Measurements from ENCODE around the gene TACR2.
"Not testable (repeated sequence)": the region's sequence is repeated elsewhere in the genome, so short reads cannot be mapped to it uniquely, and the experiment has no call there.

Gene TACR2

DNA sequence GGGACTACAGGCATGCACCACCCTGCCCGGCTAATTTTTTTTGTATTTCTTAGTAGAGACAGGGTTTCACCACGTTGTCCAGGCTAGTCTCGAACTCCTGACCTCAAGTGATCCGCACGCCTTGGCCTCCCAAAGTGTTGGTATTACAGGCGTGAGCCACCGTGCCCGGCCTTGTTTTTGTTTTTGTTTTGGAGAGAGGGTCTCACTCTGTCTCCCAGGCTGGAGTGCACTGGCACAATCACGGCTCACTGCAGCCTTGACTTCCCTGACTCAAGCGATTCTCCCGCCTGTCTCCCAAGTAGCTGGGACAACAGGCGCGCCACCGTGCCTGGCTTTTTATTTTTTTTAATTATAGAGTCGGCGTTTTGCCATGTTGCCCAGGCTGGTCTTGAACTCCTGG, 33.7 kb upstream of the TACR2 start:
- not testable (repeated sequence) for FAIRE-seq

DNA sequence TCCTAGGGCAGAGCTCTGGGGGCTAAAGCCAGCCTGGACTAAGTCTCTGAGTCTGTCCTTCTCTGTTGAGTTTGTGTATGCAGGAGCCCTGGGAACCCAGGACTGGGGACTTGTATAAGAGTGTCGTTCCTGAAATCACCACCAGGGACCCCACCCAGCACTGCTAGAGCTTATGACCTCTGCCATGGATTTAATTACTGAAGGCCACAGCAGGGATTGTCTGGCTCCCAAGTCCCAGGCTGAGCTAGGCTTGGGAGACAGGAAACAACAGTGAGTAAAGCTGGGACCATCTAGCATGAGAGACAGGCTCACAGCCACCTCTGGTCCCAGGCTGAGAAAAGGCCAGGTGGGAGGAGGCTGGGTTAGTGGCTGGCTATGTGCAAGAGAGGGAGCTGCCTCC, 33.1 kb upstream of the TACR2 start:
- FAIRE-seq = no peak

DNA sequence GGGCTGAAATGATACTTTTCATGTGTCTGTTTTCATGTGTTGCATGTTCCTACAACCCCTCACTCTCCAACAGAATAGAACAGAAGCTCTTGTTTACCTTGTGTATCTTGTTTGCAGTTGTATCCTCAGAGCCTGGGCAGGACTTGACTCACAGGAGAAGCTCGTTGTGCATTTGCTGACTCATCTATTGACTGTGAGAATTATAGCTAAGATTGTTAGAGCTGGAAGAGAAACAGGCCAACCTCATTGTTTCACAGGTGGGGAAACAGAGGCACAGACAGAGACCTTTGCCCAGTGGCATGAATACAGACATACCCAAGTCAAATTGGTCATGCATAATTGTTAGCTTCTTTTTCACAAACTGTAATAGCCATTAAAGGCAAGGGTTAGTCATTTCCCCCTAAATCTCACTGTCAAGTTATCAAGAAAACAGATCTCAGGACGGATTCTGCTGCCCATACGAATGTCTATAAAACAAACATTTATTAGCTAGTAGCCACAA, 30.0 kb upstream of the TACR2 start:
- no peak for FAIRE-seq

DNA sequence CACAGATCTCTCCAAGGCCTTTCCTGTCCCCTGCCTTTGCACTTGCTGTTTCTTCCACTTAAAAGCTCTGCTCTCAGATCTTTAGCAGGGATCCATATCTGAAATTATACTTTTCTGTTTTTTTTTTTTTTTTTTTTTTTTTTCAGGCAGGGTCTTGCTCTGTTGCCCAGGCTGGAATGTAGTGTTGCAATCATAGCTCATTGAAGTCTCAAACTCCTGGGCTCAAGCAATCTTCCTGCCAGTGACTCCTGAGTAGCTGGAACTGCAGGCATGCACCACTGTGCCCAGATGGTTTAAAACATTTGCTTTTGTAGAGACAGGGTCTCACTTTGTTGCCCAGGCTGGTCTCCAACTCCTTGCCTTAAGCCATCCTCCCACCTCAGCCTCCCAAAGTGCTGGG, 29.5 kb upstream of the TACR2 start:
- no peak for FAIRE-seq

DNA sequence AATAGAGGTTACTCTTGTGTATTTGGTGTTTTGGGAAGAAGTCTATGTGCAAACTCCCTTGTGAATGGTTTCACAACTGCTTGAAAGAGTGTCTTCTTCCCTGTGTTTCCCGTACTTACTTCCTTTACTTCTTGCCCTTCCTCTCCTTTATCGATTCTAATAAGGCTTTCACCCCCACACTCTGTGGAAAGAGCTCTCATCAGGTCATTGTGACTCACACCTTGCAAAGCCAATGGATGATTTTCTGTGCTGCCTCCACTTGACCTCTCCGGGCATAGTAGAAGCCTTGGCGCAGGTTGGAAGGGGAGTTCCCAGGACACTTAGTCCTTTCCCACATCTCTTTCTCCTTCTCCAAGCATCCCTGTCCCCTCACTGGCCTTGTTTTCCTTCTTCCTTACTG, 28.3 kb upstream of the TACR2 start:
- no peak for FAIRE-seq

- FAIRE-seq = no peak
Observed at GRCh38 chr10:69443354-69443753, 26.6 kb upstream of the TACR2 start.

- no peak for FAIRE-seq
Observed at GRCh38 chr10:69439813-69440506, 23.2 kb upstream of the TACR2 start.

DNA sequence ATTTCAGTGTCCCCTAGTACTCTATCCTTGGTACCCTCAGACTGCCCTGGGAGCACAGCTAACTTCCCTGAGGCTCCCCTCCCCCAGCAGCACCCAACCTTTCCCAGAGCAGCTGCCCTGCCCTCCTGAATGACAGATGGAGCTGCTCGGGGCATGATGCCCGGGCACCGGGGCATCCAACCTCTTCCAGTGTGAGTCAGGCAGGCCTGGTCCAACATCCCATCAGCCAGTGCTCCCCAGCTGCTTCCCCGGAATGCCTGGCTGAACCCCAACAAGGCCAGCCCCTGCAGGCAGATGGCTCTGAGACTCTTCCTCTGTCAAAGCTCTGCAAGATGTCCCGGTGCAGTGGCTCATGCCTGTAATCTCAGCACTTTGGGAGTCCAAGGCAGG, 22.6 kb upstream of the TACR2 start:
- no peak for FAIRE-seq

- peak; percentile 64 for FAIRE-seq
Observed at GRCh38 chr10:69438536-69439349, 22.0 kb upstream of the TACR2 start.

DNA sequence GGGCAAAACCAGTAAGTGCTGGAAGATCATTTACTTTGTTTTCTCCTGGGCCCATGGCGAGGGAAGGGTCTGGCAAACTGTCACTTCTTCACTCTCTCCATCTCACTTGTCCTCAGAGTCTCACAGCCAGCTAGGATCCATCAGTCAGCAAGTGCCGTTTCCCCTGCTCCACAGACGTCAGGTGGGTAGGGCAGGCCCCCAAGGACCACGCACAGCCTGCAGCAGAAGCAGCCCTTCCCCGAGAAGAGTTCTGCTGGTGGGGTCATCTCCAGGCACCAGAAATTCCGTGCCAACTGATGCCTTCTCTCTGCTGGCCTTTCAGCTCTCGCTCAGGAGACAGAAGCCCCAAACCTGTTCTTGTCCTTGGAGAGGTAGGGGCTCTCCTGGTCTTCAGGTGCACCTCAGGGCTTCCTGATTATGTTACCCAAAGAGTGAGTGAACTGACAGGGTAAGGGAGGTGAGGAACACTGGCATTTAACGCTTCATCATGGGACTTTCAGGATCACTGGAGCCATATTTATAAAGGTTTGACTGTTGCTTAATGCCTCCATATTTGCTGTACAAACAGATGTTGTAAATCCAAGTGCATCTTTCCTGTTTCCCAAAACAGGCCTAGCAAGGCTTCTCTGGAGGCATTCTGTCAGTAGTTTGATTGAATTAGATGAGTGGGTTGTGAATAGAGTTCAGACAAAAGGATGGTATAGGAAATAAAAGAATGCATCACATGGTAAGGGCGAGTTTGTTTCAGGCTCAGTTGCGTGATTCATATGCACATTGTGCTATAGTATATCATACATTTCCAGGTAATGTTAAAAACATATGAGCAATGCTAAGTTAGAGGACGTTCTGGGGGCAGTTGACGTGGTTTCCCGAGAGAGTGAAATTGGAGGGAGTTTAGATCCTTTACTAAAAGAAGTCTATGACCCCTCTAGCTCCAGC, 20.9 kb upstream of the TACR2 start:
- no peak for FAIRE-seq

GRCh38 chr10:69435966-69436520, 19.3 kb upstream of the TACR2 start:
- no peak for FAIRE-seq

- FAIRE-seq = no peak
Observed at GRCh38 chr10:69434926-69435325, 18.2 kb upstream of the TACR2 start.

DNA sequence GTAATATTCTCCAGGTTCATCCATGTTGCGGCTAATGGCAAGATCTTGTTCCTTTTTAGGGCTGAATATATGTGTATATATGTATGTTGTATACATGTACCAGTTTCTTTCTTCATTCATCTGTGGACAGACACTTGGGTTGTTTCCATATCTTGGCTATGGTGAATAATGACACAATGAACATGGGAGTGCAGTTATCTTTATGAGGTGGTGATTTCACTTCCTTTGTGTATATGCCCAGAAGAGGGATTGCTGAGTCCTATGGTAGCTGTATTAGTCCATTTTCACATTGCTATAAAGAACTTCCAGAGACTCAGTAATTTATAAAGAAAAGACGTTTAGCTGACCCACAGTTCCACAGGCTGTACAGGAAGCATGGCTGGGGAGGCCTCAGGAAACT, 17.5 kb upstream of the TACR2 start:
- no peak for FAIRE-seq

DNA sequence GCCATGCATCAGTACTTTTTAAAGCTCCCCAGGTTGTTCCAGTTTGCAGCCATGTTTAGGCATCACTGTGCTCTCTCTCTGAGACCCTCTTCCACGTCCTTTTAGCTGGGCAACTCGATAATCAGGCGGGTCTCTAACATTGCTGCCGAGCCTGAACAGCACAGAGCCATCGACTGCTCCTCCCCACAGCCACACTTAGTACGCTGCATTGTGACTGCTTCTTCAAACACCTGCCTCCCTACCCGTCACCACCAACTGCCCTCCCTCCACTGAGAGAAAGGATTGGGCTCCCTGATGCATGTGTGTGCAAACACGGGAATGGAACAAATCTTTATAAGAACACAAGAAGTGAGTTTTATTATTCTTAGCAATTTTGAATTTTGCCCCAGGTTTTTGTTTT, 11.4 kb upstream of the TACR2 start:
- FAIRE-seq = no peak

- FAIRE-seq = no peak
Observed at GRCh38 chr10:69426376-69426727, 9.6 kb upstream of the TACR2 start.

GRCh38 chr10:69425511-69426298, 9.0 kb upstream of the TACR2 start:
- FAIRE-seq = no peak

DNA sequence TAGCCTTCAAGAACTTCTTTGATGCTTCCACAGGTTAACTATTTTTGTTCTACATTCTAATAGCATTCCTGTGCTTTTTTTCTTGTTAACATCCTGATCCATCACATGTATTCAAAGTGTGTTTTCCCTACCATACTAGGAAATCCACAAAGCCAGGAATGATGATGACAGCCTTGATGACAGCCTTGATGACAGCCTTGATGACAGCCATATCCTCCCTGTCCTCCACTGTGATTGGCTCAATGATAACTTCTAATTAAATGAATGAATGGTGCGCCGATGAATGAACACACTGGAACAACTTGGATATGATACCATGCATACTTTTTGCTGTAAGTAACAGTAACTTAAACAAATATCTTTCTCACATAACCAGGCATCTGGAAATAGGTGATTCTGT, 8.3 kb upstream of the TACR2 start:
- FAIRE-seq = no peak

DNA sequence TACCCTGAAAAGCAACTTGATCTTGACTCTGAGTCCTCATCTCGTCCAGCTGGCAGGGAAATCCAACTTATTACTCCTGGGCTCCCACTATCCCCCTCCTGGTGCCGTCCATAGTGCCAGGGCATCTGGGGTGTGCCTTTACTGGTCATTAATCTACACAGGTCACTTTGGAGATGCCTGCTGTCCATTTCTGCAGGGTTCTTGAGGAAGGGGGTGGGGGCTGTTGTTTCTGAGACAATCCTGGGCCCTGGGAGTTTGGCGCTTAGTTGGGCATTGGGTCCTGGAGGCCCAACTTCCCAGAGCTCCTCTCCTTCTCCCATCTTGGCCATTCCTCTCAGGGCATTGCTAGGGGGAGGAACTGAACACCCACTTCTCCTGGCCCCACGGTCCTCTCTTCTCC, 6.0 kb upstream of the TACR2 start:
- FAIRE-seq = no peak

- no peak for FAIRE-seq
Observed at GRCh38 chr10:69421611-69422308, 5.0 kb upstream of the TACR2 start.

DNA sequence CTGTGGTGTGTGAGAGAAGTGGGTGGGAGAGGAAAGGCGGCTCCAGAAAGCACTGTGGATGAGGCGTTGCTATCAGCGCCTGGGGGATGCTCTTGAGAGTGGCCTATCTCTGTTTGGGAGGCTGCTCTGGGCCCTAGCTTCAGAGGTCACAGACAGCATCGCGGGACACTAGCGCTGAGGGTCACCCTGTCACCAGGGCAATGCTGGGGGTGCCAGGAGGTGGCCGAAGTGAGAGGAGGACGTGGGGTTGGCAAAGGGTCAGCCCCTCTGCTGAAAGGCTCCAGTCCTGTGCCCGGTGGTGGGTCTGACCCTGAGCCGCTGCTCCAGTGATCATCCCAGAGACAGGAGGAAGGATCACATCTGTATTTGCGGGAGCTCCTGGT, 3.0 kb upstream of the TACR2 start:
- FAIRE-seq = no peak

- no peak for FAIRE-seq
Observed at GRCh38 chr10:69419096-69419743, 2.5 kb upstream of the TACR2 start.

Data from islet of Langerhans (tissue), 1 donor.